Lung (tissue), 12 donors: Measurements from ENCODE around the gene TUBA4B. TPM values are rescaled to one million over a fixed set of nuclear protein-coding genes. Genes with fewer than 3 reads are reported as not detected.

ENCODE experiments used
- ATAC-seq: fragments of 200-7000 bp; cut with Tn5 transposase; one replicate; pipeline ENCODE4 v1.9.1; 2020; ENCODE audit warnings: moderate number of reproducible peaks; ENCODE audit not compliant: insufficient read depth, low FRiP score
- DNase-seq, 3 donors: peaks; one replicate each; pipeline ENCODE4 v3.0.0-alpha.2; 2013 to 2017
- H3K27ac ChIP-seq, 2 donors: one replicate each; pipeline ENCODE4 v1.5.1; 2013; ENCODE audit warnings: mild to moderate bottlenecking in 2 of 2, moderate library complexity in 2 of 2, control low read depth in 1 of 2, inconsistent platforms in 1 of 2, low read depth in 1 of 2, low read length in 1 of 2
- H3K27me3 ChIP-seq, 3 donors: one replicate each; pipeline ENCODE4 v1.5.1; 2013; ENCODE audit warnings: low read length in 2 of 3; ENCODE audit not compliant: control insufficient read depth in 3 of 3, insufficient read depth in 3 of 3
- H3K36me3 ChIP-seq, 4 donors: one replicate each; pipeline ENCODE4 v1.5.1; 2013; ENCODE audit warnings: low read length in 4 of 4, mild to moderate bottlenecking in 1 of 4, moderate library complexity in 1 of 4; ENCODE audit not compliant: control insufficient read depth in 4 of 4, insufficient read depth in 4 of 4
- H3K4me1 ChIP-seq, 5 donors: one replicate each; pipeline ENCODE4 v1.5.1; 2013; ENCODE audit warnings: low read length in 5 of 5, mild to moderate bottlenecking in 2 of 5, moderate library complexity in 1 of 5; ENCODE audit not compliant: control insufficient read depth in 5 of 5, insufficient read depth in 5 of 5
- H3K4me3 ChIP-seq: one replicate; pipeline ENCODE4 v1.5.1; 2013; ENCODE audit warnings: mild to moderate bottlenecking, control low read depth, moderate library complexity
- H3K9ac ChIP-seq, 2 donors: one replicate each; pipeline ENCODE4 v1.5.1; 2013; ENCODE audit warnings: low read length in 2 of 2, control low read depth in 1 of 2; ENCODE audit not compliant: insufficient read depth in 1 of 2
- H3K9me3 ChIP-seq, 4 donors: one replicate each; pipeline ENCODE4 v1.5.1; 2013; ENCODE audit warnings: low read length in 3 of 4, mild to moderate bottlenecking in 1 of 4, moderate library complexity in 1 of 4; ENCODE audit not compliant: control insufficient read depth in 4 of 4, insufficient read depth in 3 of 4
- CTCF ChIP-seq: IDR thresholded peaks from 2 replicates; pipeline ENCODE4 v1.5.1; 2012; ENCODE audit warnings: mild to moderate bottlenecking; ENCODE audit errors: control extremely low read depth, extremely low read depth
- WGBS, 2 donors: extraction: QIAGEN DNeasy Blood & Tissue Kit; methylation state at CpG; one replicate each; pipeline ENCODE4 v1.1.7; 2013; 5-methylcytosine and 5-hydroxymethylcytosine counted together
- polyA plus RNA-seq, 2 donors: library from polyadenylated mRNA; stranded (reverse); fragments of 200-250 nt; gene quantifications; one replicate each; pipeline ENCODE4 v1.2.1, GENCODE V29; 2013
- total RNA-seq, 2 donors: library from RNA; depleted of rRNA in 1 of 2; stranded (reverse); fragments of >200 nt in 1 of 2; gene quantifications; one replicate each; pipeline ENCODE4 v1.2.1, GENCODE V29; 2014 to 2021
- donor health status: control.
- donor health status: control.
- donor health status: Bipolar disorder and iron deficiency.
- donor health status: healthy.
- donor health status: DM: yes; HTN: yes; CAD: no.

TUBA4B gene
- total and polyA plus RNA-seq, 4 donors: 5.7 to 20.3 (median 10.5) TPM

GRCh38 chr2:219294356-219295351, 41.6 kb downstream of the TUBA4B start:
- H3K27ac ChIP-seq: peak overlapping the region in 1 of 2 donors; percentile 63
- peak; percentile 96 for ATAC-seq
- H3K4me1 ChIP-seq: peaks cover 0 to 8% (median 4%) of the 10 kb centered on the region in 5 donors
- H3K27me3 ChIP-seq: peaks cover 0 to 8% (median 0%) of the 10 kb centered on the region in 3 donors
- no peaks in the 10 kb centered on the region for H3K36me3 ChIP-seq
- 6% methylated on average over 45 to 67 of the region's 67 CpGs for WGBS, 2 donors
- DNase-seq: peak; percentile 79 to 88 (median 86)
- TF ChIP-seq CTCF: peak; percentile 99
- H3K9me3 ChIP-seq: no peaks in the 10 kb centered on the region
- peak overlapping the region; percentile 33 for H3K4me3 ChIP-seq
- H3K9ac ChIP-seq: peak overlapping the region in 1 of 2 donors; percentile 10

GRCh38 chr2:219296142-219296541, 43.1 kb downstream of the TUBA4B start:
- DNase-seq (no peak), ATAC-seq (no peak)
- Histone ChIP-seq H3K4me1 (peaks cover 0 to 4% (median 4%) of the 10 kb centered on the region in 5 donors), H3K9me3 (no peaks in the 10 kb centered on the region), H3K36me3 (no peaks in the 10 kb centered on the region), H3K4me3 (no peak overlapping the region), H3K27ac (no peak overlapping the region), H3K27me3 (peaks cover 0 to 17% (median 2%) of the 10 kb centered on the region in 3 donors), H3K9ac (no peak overlapping the region)
- 87 to 88% methylated on average over 14 of the region's 14 CpGs for WGBS, 2 donors
- no peak for TF ChIP-seq CTCF

GRCh38 chr2:219296631-219297391, 43.8 kb downstream of the TUBA4B start:
- no peak overlapping the region for H3K27ac ChIP-seq
- H3K36me3 ChIP-seq: no peaks in the 10 kb centered on the region
- H3K4me1 ChIP-seq: peaks cover 0 to 4% (median 4%) of the 10 kb centered on the region in 5 donors
- ATAC-seq (no peak), DNase-seq (no peak)
- no peak overlapping the region for H3K4me3 ChIP-seq
- H3K9ac ChIP-seq: no peak overlapping the region
- TF ChIP-seq CTCF: no peak
- no peaks in the 10 kb centered on the region for H3K9me3 ChIP-seq
- 84 to 86% methylated on average over 25 of the region's 25 CpGs for WGBS, 2 donors
- H3K27me3 ChIP-seq: peaks cover 0 to 21% (median 2%) of the 10 kb centered on the region in 3 donors
